ENCODE measurements around the gene REC114.

DNA sequence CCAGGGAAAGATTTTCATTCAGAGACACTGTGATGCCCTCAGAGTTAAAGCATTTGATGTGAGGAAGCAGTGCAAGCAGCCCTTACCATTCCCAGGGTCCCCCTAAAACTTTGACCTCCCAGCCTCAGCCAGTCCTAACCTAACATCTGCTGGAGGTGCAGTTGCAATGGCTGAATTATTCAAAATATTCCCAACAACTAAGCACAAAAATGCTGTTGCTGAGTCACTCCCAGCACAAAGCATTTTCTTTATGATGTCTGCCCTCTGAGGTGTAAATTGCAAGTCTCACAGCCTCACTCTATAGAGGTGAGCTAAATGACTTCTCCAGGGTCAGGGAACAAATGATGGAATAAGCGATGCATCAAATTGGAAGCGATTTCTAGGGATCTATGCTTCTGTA is 6.4 kb upstream of the REC114 start:
- TF ChIP-seq POLR2A (IDR thresholded peaks at IDR 0.05), result no peak
- TF ChIP-seq, protein P1, sequence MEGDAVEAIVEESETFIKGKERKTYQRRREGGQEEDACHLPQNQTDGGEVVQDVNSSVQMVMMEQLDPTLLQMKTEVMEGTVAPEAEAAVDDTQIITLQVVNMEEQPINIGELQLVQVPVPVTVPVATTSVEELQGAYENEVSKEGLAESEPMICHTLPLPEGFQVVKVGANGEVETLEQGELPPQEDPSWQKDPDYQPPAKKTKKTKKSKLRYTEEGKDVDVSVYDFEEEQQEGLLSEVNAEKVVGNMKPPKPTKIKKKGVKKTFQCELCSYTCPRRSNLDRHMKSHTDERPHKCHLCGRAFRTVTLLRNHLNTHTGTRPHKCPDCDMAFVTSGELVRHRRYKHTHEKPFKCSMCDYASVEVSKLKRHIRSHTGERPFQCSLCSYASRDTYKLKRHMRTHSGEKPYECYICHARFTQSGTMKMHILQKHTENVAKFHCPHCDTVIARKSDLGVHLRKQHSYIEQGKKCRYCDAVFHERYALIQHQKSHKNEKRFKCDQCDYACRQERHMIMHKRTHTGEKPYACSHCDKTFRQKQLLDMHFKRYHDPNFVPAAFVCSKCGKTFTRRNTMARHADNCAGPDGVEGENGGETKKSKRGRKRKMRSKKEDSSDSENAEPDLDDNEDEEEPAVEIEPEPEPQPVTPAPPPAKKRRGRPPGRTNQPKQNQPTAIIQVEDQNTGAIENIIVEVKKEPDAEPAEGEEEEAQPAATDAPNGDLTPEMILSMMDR (IDR thresholded peaks at IDR 0.05), result no peak
